ENCODE measurements around the gene GNAO1. TPM values are rescaled to one million over a fixed set of nuclear protein-coding genes. Genes with fewer than 3 reads are reported as not detected.

The GNAO1 gene
- total RNA-seq, 1 donor from 2014 or later = 0.57 TPM

GRCh38 chr16:56278196-56278855 is 87.0 kb downstream of the GNAO1 start:
- DNase-seq (ENCODE audit: low spot score) = no peak
- Mint-ChIP-seq H3K4me3 (ENCODE audit: low read depth) (no peak overlapping the region), H3K27me3 (ENCODE audit: low read depth) (peaks cover 15% of the 10 kb centered on the region), H3K9me3 (peaks cover 3% of the 10 kb centered on the region), H3K27ac (no peak overlapping the region), H3K4me1 (ENCODE audit: low read depth) (peaks cover 21% of the 10 kb centered on the region), H3K36me3 (ENCODE audit: low read depth) (no peaks in the 10 kb centered on the region)
- intact Hi-C loops (cut with micrococcal nuclease) = no loop called here

GRCh38 chr16:56279132-56279531 is 87.8 kb downstream of the GNAO1 start:
- Mint-ChIP-seq H3K4me1 (ENCODE audit: low read depth) (peaks cover 21% of the 10 kb centered on the region), H3K27me3 (ENCODE audit: low read depth) (peaks cover 10% of the 10 kb centered on the region), H3K27ac (peak overlapping the region; percentile 67), H3K36me3 (ENCODE audit: low read depth) (no peaks in the 10 kb centered on the region), H3K9me3 (no peaks in the 10 kb centered on the region), H3K4me3 (ENCODE audit: low read depth) (no peak overlapping the region)
- peak; percentile 40 for DNase-seq (ENCODE audit: low spot score)
- intact Hi-C loops (cut with micrococcal nuclease) = no loop called here

DNA sequence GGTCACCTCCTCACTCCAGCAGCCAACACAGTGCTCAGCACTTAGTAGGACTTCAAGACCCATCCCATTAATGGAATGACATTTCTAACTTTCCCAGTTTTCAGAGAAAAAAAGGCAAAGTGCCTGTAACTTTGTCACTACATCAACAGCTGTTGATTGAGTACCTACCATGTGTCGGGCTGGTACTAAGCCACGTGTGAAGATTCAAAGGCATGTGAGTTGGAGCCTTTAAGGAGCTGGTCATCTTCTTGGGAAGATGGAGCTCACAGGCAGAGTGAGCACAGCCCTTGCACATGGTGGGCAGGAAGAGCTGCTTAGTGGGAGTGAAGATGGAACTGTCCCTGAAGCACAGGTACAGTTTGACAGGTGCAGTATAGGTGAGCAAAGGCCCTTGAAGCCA is 88.6 kb downstream of the GNAO1 start:
- Mint-ChIP-seq H3K4me1 (ENCODE audit: low read depth) (peaks cover 21% of the 10 kb centered on the region), H3K36me3 (ENCODE audit: low read depth) (no peaks in the 10 kb centered on the region), H3K4me3 (ENCODE audit: low read depth) (no peak overlapping the region), H3K9me3 (no peaks in the 10 kb centered on the region), H3K27me3 (ENCODE audit: low read depth) (peaks cover 3% of the 10 kb centered on the region), H3K27ac (no peak overlapping the region)
- no peak for DNase-seq (ENCODE audit: low spot score)
- intact Hi-C loops (cut with micrococcal nuclease) = no loop called here

DNA sequence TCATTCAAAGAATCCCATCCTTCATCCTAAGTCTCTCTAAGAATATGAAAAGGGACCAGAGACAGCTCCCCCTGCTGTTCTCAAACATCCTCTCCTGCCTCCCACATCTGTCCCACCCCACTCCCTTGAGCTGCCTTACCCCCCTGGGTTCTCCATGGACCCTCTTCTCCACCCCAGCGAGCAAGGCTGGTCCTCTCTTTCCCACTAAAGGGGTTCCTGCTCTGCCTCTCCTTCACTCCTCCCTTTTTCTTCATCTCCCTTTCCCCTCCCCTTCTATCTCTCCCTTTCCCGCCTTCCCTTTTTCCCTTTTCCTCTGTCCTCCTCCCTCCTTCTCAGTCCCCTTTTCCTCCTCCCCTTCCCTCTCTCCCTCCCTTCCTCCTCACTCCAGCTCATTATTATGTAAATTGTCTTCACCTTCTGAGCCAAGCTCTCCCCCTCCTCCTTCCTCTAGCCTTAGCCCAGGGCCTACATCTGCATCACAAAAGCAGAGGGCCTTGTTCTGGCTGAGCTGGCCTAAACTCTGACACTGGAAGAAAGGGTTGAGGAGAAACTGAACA is 90.0 kb downstream of the GNAO1 start:
- no peak for DNase-seq (ENCODE audit: low spot score)
- no peak overlapping the region for H3K4me3 Mint-ChIP-seq (ENCODE audit: low read depth)
- H3K27ac Mint-ChIP-seq = no peak overlapping the region
- peaks cover 1% of the 10 kb centered on the region for H3K27me3 Mint-ChIP-seq (ENCODE audit: low read depth)
- H3K36me3 Mint-ChIP-seq (ENCODE audit: low read depth) = no peaks in the 10 kb centered on the region
- no peaks in the 10 kb centered on the region for H3K9me3 Mint-ChIP-seq
- H3K4me1 Mint-ChIP-seq (ENCODE audit: low read depth) = peaks cover 21% of the 10 kb centered on the region
- intact Hi-C loops (cut with micrococcal nuclease) = no loop called here

DNA sequence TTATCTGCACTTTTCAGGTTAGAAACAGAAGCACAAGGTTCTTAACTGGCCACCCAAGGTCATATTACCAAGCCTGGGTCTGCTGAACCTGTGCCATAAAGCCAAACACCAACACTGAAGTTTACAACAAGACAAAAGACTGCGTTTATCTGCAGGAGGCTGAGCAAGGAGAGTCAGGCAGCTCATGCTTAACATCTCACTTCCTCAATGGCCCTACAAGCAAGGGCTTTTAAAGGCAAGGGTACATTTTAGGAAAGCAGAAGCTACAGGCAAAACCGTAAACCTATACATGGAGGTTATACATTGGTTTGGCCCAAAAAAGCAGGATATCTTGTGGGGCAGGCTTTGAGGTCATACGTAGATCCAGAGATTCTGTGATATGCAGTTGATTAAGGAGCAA is 91.2 kb downstream of the GNAO1 start:
- no peaks in the 10 kb centered on the region for H3K36me3 Mint-ChIP-seq (ENCODE audit: low read depth)
- no peak for DNase-seq (ENCODE audit: low spot score)
- no peak overlapping the region for H3K27ac Mint-ChIP-seq
- H3K9me3 Mint-ChIP-seq = no peaks in the 10 kb centered on the region
- peaks cover 1% of the 10 kb centered on the region for H3K27me3 Mint-ChIP-seq (ENCODE audit: low read depth)
- intact Hi-C loops (cut with micrococcal nuclease) = no loop called here
- H3K4me1 Mint-ChIP-seq (ENCODE audit: low read depth) = peaks cover 21% of the 10 kb centered on the region
- H3K4me3 Mint-ChIP-seq (ENCODE audit: low read depth) = no peak overlapping the region

- Mint-ChIP-seq H3K27me3 (ENCODE audit: low read depth) (no peaks in the 10 kb centered on the region), H3K4me3 (ENCODE audit: low read depth) (no peak overlapping the region), H3K36me3 (ENCODE audit: low read depth) (no peaks in the 10 kb centered on the region), H3K27ac (no peak overlapping the region), H3K4me1 (ENCODE audit: low read depth) (peaks cover 9% of the 10 kb centered on the region), H3K9me3 (no peaks in the 10 kb centered on the region)
- no peak for DNase-seq (ENCODE audit: low spot score)
- intact Hi-C loops (cut with micrococcal nuclease) = no loop called here
Observed at GRCh38 chr16:56284521-56284920, 93.2 kb downstream of the GNAO1 start.

GRCh38 chr16:56286809-56287208 is 95.5 kb downstream of the GNAO1 start:
- no peaks in the 10 kb centered on the region for H3K27me3 Mint-ChIP-seq (ENCODE audit: low read depth)
- H3K4me1 Mint-ChIP-seq (ENCODE audit: low read depth) = no peaks in the 10 kb centered on the region
- H3K4me3 Mint-ChIP-seq (ENCODE audit: low read depth) = no peak overlapping the region
- no peak overlapping the region for H3K27ac Mint-ChIP-seq
- DNase-seq (ENCODE audit: low spot score) = no peak
- H3K36me3 Mint-ChIP-seq (ENCODE audit: low read depth) = no peaks in the 10 kb centered on the region
- intact Hi-C loops (cut with micrococcal nuclease) = no loop called here
- H3K9me3 Mint-ChIP-seq = no peaks in the 10 kb centered on the region

GRCh38 chr16:56288019-56288418 is 96.7 kb downstream of the GNAO1 start:
- Mint-ChIP-seq H3K4me1 (ENCODE audit: low read depth) (no peaks in the 10 kb centered on the region), H3K27me3 (ENCODE audit: low read depth) (no peaks in the 10 kb centered on the region), H3K27ac (no peak overlapping the region), H3K36me3 (ENCODE audit: low read depth) (no peaks in the 10 kb centered on the region), H3K4me3 (ENCODE audit: low read depth) (no peak overlapping the region), H3K9me3 (no peaks in the 10 kb centered on the region)
- intact Hi-C loops (cut with micrococcal nuclease) = no loop called here
- no peak for DNase-seq (ENCODE audit: low spot score)

DNA sequence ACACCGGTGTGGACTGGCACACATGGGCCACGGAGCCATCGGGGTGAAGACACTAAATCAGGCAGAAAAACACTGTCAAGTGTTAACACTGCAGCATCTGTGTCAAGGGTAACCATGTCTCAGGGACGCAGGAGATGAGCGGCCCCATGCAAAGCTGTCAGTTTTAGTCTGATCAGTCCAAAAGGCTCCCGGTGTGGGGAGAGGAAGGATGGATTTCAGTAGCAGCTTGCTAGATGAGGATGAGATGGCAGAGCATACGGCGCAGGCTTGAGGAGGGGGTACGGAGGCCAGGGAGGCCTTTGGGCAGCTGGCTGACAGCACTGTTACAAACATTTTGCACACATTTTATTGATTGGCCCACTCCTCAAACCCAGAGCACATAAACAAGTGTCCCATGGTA is 98.1 kb downstream of the GNAO1 start:
- H3K27me3 Mint-ChIP-seq (ENCODE audit: low read depth) = no peaks in the 10 kb centered on the region
- H3K9me3 Mint-ChIP-seq = no peaks in the 10 kb centered on the region
- intact Hi-C loops (cut with micrococcal nuclease) = no loop called here
- H3K4me3 Mint-ChIP-seq (ENCODE audit: low read depth) = no peak overlapping the region
- H3K36me3 Mint-ChIP-seq (ENCODE audit: low read depth) = no peaks in the 10 kb centered on the region
- no peaks in the 10 kb centered on the region for H3K4me1 Mint-ChIP-seq (ENCODE audit: low read depth)
- DNase-seq (ENCODE audit: low spot score) = no peak
- no peak overlapping the region for H3K27ac Mint-ChIP-seq

DNA sequence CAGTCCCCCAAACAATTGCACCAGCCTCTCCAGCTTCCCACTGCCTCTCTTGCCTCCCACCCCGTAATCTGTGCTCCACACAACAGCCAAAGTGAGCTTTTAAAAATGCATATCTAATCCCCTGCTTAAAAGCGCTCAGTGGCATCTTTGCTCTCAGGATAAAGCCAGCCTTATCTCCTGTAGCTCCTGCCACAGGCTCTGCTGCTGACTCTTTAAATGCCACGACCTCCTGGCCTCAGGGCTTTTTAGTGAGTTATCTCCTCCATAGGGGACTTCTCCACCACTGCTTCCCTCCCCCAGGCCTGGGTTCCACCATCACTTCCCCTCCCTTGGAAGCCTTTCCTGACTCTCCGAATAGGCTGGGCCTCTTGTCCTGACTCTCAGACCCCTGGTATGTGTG is 98.6 kb downstream of the GNAO1 start:
- Mint-ChIP-seq H3K4me1 (ENCODE audit: low read depth) (no peaks in the 10 kb centered on the region), H3K9me3 (no peaks in the 10 kb centered on the region), H3K27me3 (ENCODE audit: low read depth) (no peaks in the 10 kb centered on the region), H3K4me3 (ENCODE audit: low read depth) (no peak overlapping the region), H3K36me3 (ENCODE audit: low read depth) (no peaks in the 10 kb centered on the region), H3K27ac (no peak overlapping the region)
- DNase-seq (ENCODE audit: low spot score) = no peak
- intact Hi-C loops (cut with micrococcal nuclease) = no loop called here

DNA sequence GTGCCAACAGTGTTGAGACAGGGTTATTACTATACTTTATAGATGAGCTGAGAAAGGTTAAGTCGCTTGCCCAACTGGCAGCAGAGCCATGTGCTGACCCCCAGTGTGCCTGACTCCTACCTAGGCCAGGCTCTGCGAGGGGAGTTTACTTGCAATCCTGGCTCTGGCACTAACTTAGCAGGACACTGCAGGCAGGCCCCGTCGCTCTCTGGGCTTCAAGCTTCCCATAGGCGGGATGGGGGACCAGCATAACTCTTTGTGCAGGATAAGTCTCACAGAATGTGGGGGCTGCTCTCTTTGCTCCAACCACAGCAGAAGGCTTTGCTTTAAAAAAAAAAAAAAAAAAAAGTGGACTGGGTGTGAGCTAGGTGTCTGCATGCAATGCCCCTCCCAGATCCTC is 102.7 kb downstream of the GNAO1 start:
- no peak for DNase-seq (ENCODE audit: low spot score)
- Mint-ChIP-seq H3K4me3 (ENCODE audit: low read depth) (no peak overlapping the region), H3K4me1 (ENCODE audit: low read depth) (no peaks in the 10 kb centered on the region), H3K36me3 (ENCODE audit: low read depth) (no peaks in the 10 kb centered on the region), H3K27me3 (ENCODE audit: low read depth) (peaks cover 5% of the 10 kb centered on the region), H3K9me3 (no peaks in the 10 kb centered on the region), H3K27ac (no peak overlapping the region)
- intact Hi-C loops (cut with micrococcal nuclease) = no loop called here

DNA sequence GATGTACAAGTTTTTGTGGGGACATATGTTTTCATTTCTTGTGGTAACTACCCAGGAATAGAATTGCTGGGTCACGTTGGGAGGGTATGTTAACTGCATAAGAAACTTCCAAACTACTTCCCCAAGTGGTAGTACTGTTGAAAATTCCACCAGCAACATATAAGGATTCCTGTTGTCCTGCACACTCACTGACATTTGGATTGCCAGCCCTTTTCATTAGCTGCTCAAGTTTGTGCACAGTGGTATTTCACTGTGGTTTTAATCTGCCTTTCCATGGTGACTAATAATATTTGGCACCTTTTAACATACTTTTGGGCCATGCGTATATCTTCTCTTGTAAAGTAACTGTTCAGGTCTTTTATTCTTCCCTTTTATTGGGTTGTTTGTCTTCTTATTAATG is 103.3 kb downstream of the GNAO1 start:
- no peak for DNase-seq (ENCODE audit: low spot score)
- H3K36me3 Mint-ChIP-seq (ENCODE audit: low read depth) = no peaks in the 10 kb centered on the region
- H3K4me3 Mint-ChIP-seq (ENCODE audit: low read depth) = no peak overlapping the region
- H3K27me3 Mint-ChIP-seq (ENCODE audit: low read depth) = peaks cover 7% of the 10 kb centered on the region
- H3K27ac Mint-ChIP-seq = no peak overlapping the region
- intact Hi-C loops (cut with micrococcal nuclease) = no loop called here
- H3K4me1 Mint-ChIP-seq (ENCODE audit: low read depth) = no peaks in the 10 kb centered on the region
- no peaks in the 10 kb centered on the region for H3K9me3 Mint-ChIP-seq

DNA sequence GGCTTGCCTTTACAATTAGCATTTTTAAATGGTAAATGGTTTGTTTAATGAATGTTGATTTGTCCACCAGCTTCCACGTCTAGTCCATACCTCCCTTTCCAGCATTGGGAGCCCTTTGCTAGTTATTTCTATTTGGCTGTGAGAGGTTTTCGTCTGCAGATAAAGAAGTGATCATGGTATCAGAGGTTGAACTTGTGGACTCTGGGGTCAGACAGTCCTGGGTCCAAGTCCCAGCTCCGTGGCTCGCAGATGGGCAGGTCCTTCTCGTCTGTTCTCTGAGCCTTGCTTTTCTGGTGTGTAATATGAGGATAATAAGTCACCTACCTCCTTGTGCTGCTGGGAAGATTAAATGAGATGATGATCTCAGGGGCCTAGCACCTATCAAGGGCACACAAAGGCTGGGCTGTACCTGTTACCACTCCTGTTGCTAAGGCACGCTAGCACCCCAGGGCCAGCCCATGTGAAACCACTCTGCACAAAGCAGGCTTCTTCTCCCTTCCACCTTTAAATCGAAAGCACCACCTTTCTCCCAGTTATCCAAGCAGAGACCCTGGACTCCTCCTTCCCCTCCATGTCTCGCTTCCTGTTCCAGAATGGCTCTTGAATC is 103.9 kb downstream of the GNAO1 start:
- H3K27ac Mint-ChIP-seq = no peak overlapping the region
- H3K27me3 Mint-ChIP-seq (ENCODE audit: low read depth) = peaks cover 7% of the 10 kb centered on the region
- no peak for DNase-seq (ENCODE audit: low spot score)
- no peaks in the 10 kb centered on the region for H3K36me3 Mint-ChIP-seq (ENCODE audit: low read depth)
- intact Hi-C loops (cut with micrococcal nuclease) = no loop called here
- H3K4me1 Mint-ChIP-seq (ENCODE audit: low read depth) = no peaks in the 10 kb centered on the region
- H3K4me3 Mint-ChIP-seq (ENCODE audit: low read depth) = no peak overlapping the region
- H3K9me3 Mint-ChIP-seq = no peaks in the 10 kb centered on the region
